HG03520 (cell line): ENCODE measurements around the gene ANKUB1.
"Not testable (repeated sequence)": the region's sequence is repeated elsewhere in the genome, so short reads cannot be mapped to it uniquely, and the experiment has no call there.

Source experiments
- ATAC-seq: cut with Tn5 transposase; IDR thresholded peaks from one replicate; pipeline ENCODE4 v1.9.1; 2021; ENCODE audit warnings: mild to moderate bottlenecking, moderate library complexity; ENCODE audit not compliant: unreplicated experiment

ANKUB1 gene, protein sequence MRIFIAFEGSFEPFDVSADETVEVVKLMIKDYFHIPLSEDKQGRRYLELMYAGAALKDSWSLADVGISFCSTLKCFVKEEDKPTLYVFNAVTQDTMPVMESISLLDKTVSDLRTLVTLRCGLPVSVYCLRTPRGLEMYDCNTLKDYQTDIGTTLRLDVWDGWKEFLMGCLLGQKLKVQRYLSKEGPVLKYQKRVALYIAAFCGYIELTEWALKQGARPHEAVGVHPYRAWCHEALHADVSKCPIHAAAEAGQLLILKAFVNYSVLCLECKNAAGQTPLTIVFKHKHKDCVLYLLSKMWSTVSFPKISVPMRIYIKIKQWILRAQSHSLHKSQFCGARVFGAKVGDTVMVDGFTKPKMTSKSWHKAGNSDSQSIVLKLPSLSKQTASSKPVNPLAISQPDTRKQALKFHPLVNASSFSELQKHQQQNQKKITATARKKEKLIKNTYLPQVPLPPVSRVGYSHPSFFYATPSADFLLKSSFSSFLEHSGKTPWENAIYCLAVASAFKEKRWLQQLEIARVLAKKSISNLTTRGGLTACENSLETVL

DNA sequence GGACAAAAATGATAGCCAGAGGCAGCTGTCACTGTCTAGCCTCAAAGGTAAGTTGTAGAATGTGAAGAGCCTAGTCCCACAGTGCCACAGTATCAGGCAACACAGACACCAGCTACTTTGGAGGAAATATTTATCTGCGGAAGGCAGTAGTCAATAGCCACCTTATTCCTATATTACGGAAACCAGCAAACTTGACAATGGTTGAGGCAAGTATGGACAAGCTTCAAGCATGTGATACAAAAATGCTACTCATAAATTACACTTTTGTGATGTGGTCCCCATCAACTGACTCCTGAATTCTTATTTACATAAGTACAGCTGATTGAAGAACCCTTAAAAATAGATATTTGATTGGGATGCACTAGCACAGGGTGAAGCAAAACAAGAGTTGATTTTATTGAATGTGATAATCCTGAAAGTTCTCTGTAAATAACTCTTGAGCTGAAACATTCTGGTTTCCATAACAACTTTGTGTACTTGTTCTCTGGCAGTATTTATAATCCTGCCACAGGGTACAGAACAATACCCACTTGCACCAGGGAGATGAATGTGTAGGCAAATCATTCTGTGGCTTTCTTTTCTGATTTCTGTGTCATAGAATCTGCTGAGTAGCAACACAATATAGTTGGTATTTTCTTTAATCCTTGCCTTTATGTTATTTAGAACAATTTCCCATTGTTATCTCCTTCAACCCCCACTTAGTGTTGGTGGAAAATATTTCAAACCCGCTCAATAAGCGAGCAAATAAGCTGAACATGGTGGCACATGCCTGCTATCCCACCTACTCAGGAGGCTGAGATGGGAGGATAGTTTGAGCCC is at the start of gene ANKUB1:
Gene ANKUB1, minus strand, starts transcription at position 103 of the 819 bp plus-strand sequence. CDS start 188 bp downstream, outside the sequence.
- ATAC-seq: no peak

GRCh38 chr3:149839896-149840295 is 47.5 kb upstream of the ANKUB1 start:
- ATAC-seq: no peak

DNA sequence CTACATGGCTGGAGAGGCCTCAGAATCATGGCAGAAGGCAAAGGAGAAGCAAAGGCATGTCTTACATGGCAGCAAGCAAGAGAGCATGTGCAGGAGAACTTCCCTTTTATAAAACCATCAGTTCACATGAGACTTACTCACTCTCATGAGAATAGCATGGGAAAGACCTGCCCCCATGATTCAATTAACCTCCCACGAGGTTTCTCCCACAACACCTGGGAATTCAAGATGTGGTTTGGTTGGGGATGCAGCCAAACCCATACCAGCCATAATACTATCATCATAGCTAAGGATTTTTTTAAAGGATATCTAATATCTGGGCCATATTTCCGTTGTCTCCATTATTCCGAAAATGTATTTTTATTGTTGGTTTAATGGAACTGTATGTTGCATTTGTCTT is 47.1 kb upstream of the ANKUB1 start:
- ATAC-seq: not testable (repeated sequence)

- not testable (repeated sequence) for ATAC-seq
Observed at GRCh38 chr3:149838491-149838890, 46.1 kb upstream of the ANKUB1 start.

- ATAC-seq: no peak
Observed at GRCh38 chr3:149833241-149833640, 40.9 kb upstream of the ANKUB1 start.

GRCh38 chr3:149832086-149832485 is 39.7 kb upstream of the ANKUB1 start:
- no peak for ATAC-seq

DNA sequence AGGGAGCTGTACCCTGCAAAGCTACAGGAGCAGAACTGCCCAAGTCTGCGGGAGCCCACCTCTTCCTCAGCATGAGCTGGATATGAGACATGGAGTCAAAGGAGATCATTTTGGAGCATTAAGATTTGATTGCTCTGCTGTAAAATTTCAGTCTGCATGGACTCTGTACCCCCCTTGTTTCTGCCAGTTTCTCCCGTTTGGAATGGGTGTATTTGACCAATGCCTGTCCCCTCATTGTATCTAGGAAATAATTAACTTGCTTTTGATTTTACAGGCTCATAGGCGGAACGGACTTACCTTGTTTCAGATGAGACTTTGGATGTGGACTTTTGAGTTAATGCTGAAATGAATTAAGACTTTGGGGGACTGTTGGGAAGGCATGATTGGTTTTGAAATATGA is 39.0 kb upstream of the ANKUB1 start:
- no peak for ATAC-seq

DNA sequence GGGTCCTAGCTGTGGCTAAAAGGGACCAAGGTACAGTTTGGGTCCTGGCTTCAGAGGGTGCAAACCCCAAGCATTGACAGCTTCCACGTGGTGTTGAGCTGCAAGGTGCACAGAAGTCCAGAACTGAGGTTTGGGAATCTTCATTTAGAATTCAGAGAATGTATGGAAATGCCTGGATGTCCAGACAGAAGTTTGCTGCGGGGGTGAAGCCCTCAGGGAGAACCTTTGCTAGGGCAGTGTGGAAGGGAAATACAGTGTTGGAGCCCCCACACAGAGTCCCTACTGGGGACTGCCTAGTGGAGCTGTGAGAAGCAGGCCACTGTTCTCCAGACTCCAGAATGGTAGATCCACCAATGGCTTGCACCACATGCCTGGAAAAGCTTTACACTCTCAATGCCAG is 38.5 kb upstream of the ANKUB1 start:
- no peak for ATAC-seq

DNA sequence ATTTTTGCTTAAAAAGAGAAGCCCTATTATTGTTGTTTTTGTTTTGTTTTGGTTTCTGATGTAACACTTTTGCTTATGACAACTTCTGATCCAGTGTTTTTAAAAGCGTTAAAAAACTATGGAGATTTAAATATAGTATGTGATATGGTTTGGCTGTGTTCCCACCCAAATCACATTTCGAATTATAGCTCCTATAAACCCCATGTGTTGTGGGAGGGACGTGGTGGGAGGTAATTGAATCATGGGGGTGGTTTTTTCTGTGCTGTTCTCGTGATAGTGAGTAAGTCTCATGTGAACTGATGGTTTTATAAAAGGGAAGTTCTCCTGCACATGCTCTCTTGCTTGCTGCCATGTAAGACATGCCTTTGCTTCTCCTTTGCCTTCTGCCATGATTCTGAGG is 37.3 kb upstream of the ANKUB1 start:
- ATAC-seq: not testable (repeated sequence)

GRCh38 chr3:149828390-149828789 is 36.0 kb upstream of the ANKUB1 start:
- ATAC-seq: no peak

- ATAC-seq: no peak
Observed at GRCh38 chr3:149826636-149827035, 34.3 kb upstream of the ANKUB1 start.

DNA sequence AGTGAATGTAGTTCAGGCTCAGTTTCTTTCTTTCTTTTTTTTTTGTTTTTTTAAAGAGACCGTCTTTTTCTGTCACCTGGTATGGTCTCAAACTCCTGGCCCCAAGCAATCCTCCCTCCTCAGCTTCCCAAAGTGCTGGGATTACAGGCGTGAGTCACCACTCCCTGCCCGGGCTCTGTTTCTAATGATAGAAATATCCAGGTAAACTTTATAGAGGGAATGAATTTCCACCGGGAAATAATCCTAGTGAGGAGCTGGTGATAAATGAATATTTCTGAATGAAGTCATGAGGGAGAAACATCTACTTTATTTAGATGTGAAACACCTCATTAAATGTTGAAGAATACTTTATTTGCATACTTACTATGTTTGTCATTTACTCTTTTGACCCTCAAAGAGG is 27.8 kb upstream of the ANKUB1 start:
- ATAC-seq: no peak

DNA sequence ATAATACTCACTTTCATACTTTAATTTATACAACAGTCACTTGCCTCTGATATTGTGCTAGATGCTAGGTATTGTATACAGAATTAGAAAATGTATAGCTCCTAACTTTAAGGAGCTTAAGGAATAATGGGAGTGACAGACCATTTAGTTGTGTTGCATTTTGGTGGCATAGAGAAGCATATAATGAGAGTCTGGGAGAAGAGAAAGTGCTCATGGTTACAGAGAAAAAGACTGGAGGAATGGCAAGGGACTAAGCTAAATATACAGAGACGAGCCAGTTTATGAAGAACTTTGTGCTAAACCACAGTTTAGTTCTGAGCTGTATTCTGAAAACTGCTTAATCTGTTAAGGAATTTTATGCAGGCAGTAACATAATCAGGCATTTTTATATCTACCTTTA is 27.1 kb upstream of the ANKUB1 start:
- ATAC-seq: no peak

DNA sequence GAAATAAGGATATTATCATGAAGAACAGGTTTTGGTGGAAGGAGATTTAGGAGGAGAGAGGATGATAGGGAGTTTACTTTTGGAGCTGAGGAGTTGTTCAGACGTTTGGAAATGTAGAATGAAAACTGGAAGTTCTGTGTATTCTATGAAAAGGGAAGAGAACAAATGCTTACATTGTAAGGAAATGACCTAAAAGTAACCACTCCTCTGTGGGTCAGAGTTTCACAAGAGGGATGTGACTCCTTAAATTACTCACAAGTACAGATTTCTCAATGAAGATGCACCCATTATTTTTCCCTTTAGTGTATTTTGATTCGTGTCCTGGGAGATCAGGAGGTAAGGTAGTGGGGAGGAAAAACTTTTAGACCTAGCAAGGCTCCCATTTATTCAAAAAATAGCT is 24.6 kb upstream of the ANKUB1 start:
- ATAC-seq: no peak

- ATAC-seq: no peak
Observed at GRCh38 chr3:149816311-149816710, 24.0 kb upstream of the ANKUB1 start.

GRCh38 chr3:149815728-149816127 is 23.4 kb upstream of the ANKUB1 start:
- no peak for ATAC-seq

- ATAC-seq: no peak
Observed at GRCh38 chr3:149815321-149815720, 23.0 kb upstream of the ANKUB1 start.

DNA sequence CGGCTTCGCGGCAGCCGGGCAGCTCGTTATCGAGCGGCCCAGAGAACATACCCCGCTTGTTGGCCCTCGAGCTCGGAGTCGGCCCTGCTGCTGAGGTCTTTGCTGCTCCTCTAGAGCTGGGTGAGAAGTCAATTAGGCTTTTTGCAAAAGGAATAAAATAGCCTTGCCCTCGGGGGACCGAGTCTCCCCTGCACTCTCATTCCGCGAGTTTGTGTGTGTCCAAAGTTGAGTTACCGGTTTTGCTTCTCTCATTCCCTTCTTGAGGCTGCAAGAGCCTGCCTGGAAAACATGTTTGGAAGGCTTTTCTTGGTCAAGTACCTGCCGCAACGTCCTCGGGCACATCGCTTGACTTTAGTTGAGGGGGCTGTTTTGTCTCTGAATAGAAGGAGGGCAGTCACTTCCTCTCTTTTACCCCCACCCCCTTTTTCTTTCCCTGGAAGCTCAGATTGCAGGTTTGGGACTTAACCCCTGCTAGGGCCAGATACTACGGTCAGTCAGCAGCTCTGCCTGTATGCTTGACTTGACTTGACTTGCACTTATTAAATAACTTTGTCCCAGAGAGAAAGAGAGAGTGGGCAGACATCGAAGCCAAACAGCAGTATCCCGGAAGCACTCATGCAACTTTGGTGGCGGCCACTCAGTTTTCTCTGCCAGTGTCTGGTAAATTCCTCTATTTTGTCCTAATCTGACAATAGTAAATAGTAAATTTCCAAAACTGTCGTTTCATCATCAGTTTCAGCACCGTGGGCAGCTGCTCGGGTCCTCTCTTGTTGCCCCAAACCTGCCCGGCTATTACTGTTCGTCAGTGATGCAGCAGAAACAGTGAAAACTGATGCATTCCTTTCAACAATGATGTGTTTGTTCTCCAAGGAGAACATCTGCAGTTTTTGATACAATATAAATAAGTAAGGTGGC is 21.3 kb upstream of the ANKUB1 start:
- ATAC-seq: peak; percentile 18

GRCh38 chr3:149812606-149813366 is 20.4 kb upstream of the ANKUB1 start, which contains the start of gene RNF13:
TSS of gene RNF13 (plus strand) at chr3:149813215. CDS start at chr3:149846027, 32,812 bp downstream.
- ATAC-seq: peak; percentile 90

GRCh38 chr3:149812165-149812605 is 19.8 kb upstream of the ANKUB1 start:
- ATAC-seq: no peak
